ENCODE data around the gene EHMT1. TPM values are rescaled to one million over a fixed set of nuclear protein-coding genes. Genes with fewer than 3 reads are reported as not detected.
"Not testable (repeated sequence)": the region's sequence is repeated elsewhere in the genome, so short reads cannot be mapped to it uniquely, and the experiment has no call there.

Gene EHMT1
- polyA plus RNA-seq, 1 donor: 40.4 TPM

DNA sequence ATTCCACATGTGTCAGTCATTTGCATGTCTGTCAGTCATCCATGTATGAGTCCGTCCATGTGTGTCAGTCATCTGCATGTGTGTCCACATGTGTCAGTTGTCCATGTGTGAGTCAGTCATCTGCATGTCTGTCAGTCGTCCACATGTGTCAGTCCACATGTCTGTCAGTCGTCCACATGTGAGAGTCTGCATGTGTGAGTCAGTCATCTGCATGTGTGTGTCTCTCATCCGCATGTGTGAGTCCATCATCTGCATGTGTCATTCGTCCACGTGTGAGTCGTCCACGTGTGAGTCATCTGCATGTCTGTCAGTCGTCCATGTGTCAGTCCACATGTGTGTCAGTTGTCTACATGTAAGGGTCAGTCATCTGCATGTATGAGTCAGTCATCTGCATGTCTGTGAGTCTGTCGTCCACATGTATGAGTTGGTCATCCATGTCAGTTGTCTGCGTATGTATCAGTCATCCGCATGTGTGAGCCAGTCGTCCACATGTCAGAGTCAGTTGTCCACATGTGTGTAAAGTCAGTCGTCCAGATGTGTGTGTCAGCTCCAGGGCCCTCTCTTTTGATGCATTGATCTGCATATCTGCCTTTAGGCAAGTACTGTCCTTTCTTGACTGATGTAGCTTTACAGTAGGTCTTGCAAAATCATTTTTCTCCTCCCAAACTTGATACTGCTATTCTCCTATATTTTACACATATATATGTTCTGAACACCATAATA lies 186.3 kb downstream of the EHMT1 start:
- DNase-seq (ENCODE audit: low read depth): no peak

GRCh38 chr9:137807721-137808703 lies 189.2 kb downstream of the EHMT1 start:
- no peak for DNase-seq (ENCODE audit: low read depth)

GRCh38 chr9:137809040-137809576 lies 190.3 kb downstream of the EHMT1 start:
- DNase-seq (ENCODE audit: low read depth): no peak

DNA sequence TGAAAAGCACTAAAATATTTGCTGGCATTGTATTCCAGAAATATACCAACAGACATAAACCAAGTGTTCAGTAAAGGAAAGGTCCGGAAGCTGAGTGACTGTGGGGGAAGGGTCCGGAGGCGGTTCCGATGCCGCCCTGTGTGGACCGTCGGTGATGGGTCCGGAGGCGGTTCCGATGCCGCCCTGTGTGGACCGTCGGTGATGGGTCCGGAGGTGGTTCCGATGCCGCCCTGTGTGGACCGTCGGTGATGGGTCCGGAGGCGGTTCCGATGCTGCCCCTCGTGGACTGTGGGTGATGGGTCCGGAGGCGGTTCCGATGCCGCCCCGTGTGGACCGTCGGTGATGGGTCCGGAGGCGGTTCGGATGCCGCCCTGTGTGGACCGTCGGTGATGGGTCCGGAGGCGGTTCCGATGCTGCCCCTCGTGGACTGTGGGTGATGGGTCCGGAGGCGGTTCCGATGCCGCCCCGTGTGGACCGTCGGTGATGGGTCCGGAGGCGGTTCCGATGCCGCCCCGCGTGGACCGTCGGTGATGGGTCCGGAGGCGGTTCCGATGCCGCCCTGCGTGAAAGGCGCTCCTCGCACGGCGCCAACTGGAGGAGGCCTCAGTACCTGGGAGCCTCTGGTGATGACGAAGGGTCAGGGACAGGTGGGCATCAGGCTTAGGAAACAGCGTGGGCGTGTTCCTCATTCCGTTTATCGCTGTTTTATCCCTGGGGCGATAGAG lies 191.1 kb downstream of the EHMT1 start:
- DNase-seq (ENCODE audit: low read depth): not testable (repeated sequence)

DNA sequence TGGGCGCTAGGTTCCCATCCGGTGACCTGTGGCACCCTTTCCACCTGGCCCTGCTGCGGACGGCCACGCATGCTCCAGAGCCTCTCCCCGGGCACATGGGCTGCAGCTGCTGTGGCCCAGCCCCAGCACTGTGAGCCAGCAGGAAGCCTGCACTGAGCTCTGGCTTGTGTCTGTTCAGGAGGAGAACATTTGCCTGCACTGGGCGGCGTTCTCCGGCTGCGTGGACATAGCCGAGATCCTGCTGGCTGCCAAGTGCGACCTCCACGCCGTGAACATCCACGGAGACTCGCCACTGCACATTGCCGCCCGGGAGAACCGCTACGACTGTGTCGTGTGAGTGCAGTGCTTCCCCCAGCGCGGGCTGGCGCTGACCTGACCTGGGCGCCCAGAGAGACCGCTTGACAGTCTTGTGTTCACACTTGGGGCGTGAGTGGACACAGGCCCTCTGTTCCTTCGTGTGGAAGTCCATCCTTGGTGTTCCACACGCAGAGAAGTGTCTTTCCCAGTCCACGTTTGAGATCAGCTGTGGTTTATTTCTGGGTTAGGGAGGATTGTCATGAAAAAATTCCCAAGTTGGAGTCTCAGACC lies 192.6 kb downstream of the EHMT1 start:
- DNase-seq (ENCODE audit: low read depth): no peak

DNA sequence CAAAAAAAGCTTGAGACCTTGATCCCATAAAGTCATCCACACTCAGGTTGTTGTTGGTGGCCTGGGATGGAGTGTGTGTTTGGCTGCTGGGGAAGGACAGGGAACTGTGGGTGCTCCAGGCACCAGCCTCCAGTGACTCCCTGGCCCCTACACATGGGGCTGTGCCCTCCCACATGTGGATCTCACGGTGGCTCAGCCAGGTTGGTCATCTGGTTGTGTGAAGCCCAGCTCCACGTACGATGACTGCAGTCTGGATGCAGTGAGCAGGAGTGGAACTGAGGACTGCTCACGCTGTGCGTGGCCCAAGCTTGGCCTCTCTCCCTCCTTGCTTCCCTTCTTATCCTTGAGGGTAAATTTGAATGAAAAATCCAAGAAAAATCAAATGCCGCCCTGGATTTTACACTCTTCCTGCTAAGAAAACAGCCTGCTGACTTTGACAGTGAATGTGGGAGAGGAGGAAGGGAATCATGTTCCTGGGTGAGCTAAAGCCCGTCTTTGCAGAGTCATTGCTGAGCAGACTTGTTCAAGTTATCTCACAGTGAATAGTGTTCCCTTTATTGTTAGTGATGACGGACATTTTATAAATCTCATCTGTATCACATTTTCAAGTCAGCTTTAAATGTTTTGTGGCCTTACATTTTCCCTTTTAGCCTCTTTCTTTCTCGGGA lies 193.7 kb downstream of the EHMT1 start:
- DNase-seq (ENCODE audit: low read depth): no peak

DNA sequence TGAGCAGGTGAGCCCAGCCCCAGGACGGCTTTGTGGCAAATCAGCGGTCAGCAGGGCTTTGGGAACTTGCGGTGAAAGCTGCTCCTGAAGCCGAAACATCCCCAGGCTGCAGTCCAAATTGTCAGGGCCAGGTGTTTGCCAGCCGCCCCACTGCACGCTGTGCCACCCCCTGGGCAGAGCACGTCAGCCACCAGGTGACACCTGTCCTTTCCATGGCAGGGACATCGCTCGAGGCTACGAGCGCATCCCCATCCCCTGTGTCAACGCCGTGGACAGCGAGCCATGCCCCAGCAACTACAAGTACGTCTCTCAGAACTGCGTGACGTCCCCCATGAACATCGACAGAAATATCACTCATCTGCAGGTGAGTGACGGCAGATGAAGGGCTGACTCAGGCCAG lies 194.4 kb downstream of the EHMT1 start:
- no peak for DNase-seq (ENCODE audit: low read depth)

DNA sequence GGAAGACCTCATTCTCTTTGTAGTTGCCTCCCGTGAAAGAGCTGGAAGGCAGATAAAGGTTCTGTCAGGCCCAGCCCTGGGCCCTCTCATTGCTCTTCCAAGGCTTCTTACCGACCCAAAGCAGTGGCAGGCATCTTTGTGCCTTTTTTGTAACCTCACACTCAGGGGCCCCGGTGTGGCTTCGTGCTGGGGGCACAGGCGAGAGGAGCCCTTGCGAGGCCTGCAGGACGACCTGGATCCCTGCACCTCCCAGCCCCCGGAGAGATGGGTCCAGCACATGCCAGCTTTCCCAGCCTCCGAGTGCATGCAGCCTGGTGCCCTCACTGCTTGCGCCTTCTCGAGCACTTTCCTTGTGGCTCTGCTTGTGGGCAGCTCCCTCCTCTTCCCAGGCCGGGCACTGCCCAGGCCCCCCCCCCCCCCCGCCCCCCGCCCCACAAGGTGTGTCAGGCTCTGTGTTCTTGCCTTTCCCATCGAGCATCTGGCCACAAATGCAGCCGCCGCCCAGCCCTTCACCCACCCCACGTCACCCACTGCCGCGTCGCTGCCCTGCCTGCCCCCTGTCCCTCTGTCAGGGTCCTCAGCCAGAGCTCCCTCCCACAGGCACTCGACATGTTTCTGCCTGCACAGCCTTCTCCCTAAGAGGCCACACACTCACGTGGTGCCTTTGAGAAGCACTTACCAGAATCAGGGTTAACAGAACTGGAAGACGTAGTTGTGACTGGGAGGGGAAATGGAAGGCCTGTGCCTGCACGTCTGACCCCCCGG lies 195.0 kb downstream of the EHMT1 start:
- no peak for DNase-seq (ENCODE audit: low read depth)

DNA sequence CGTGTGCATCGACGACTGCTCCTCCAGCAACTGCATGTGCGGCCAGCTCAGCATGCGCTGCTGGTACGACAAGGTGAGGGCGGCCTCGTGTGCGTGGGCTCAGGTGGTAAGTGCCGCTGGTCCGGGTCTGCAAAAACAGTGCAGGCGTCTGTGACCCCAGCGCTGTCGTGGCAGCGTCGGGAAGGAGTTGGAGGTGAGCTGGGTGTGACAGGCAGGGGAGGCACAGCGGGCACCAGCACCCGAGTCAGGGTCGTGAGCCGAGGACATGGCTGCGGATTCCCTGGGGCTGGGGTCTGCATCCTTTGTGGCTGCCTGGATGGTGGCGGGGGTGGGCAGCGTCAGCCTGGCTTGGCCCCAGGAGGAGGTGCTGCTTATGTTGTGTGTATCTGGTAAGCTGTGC lies 195.6 kb downstream of the EHMT1 start:
- no peak for DNase-seq (ENCODE audit: low read depth)

- no peak for DNase-seq (ENCODE audit: low read depth)
Observed at GRCh38 chr9:137814841-137815240, 196.0 kb downstream of the EHMT1 start.

GRCh38 chr9:137815256-137816255 lies 196.8 kb downstream of the EHMT1 start:
- no peak for DNase-seq (ENCODE audit: low read depth)

GRCh38 chr9:137816531-137817235 lies 197.9 kb downstream of the EHMT1 start:
- no peak for DNase-seq (ENCODE audit: low read depth)

DNA sequence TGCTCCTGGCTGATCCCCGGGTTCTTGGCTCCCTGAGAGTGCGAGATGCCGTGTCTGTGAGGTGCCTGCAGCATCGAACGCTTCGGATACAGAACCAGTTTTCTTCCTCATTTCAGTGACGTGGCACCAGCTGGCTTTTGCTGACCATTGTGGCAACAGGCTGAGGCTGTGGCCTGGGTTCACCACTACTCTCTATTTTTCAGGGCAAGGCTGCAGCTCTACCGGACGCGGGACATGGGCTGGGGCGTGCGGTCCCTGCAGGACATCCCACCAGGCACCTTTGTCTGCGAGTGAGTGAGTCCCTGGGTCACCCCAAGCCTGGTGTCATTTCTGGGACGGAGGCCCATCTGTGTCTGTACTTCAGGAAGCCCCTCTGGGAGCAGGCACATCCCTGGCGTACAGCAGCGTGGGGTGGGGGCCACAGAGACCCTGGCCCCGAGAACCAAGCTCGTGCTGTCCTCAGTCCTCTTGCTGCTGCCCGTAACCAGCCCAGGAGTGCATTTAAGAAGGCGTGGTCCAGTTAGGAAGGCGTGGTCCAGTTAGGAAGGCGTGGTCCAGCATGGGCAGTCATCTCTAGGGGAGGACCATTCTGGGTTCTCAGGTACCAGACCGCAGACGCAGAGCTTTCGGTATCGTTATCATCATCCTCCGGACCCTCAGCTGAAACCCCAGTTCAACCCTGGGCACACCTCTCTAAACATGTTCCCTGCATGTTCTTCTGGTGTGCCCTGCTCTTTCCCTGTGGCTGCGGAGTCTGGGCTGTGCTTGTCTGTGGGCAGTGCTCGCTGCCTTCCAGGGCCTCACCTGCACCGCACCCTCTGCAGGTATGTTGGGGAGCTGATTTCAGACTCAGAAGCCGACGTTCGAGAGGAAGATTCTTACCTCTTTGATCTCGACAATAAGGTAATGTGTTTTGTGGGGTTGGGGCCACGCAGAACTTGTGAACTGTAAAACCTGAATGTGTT lies 198.7 kb downstream of the EHMT1 start:
- DNase-seq (ENCODE audit: low read depth): no peak

DNA sequence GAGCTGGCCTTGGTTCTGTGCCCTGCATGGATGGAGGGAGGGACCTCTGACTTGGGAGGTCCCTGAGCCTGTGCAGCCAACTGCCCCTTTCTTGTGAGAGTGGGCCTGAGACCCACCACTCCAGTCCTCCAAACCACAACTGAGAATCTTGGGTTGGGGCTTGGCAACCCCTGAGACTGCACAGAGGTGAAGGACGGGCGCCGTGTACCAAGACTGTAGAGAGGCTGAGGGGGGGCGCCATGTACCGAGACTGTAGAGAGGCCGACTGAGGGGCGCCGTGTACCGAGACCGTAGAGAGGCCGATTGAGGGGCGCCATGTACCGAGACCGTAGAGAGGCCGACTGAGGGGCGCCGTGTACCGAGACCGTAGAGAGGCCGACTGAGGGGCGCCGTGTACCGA lies 199.5 kb downstream of the EHMT1 start:
- DNase-seq (ENCODE audit: low read depth): no peak

DNA sequence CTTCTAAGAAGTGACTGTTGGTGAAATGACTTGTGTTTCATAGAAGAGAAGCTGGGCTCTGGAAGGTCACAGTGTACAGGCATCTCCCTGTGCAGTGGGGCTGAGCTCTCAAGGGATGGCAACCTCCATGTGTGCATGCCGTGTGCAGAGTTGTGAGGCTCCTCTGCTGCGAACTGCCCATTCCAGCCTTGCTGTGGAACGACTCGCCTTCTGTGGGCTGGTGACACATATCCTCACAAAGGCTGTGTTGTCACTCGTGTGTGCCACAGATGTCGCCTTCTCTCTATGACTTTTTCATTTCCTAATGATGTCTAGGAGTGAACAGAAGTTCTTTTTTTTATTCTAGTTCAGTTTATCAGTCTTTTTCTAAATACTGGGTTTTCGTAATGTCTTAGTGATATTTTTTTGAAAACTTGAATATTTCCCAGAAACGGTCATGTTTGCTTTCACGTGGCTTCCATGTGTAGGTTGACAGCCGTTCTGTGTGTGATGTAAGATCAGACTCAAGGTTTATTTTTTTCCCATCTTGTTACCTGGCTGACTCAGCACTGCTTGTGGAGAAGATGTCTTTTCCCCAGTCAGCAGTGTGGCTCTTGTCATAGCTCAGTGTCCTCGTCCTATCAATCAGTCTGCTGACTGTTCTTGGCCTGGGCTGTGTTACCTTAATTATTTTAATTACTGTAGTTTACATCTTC lies 201.5 kb downstream of the EHMT1 start:
- no peak for DNase-seq (ENCODE audit: low read depth)

- no peak for DNase-seq (ENCODE audit: low read depth)
Observed at GRCh38 chr9:137823986-137824771, 205.4 kb downstream of the EHMT1 start.

Measured in forelimb muscle (tissue), 1 donor.